Tibial nerve (tissue), 4 donors: Measurements from ENCODE around the gene ITPRID1.

Experiments
- CTCF ChIP-seq, 5 experiments: fragments of 200-600 bp in 3 of 5; fragments of 450-650 bp in 2 of 5; sonication (generic) in 3 of 5; IDR thresholded peaks; one replicate each; pipeline ENCODE4 v1.5.1; 2016 to 2019; ENCODE audit warnings: antibody characterized with exemption in 5 of 5, mild to moderate bottlenecking in 3 of 5, moderate library complexity in 2 of 5
- EP300 ChIP-seq, 2 donors: sonication (generic); formaldehyde crosslinking; IDR thresholded peaks; one replicate each; pipeline ENCODE4 v1.6.1; 2017; ENCODE audit warnings: antibody characterized with exemption in 2 of 2, mild to moderate bottlenecking in 1 of 2

DNA sequence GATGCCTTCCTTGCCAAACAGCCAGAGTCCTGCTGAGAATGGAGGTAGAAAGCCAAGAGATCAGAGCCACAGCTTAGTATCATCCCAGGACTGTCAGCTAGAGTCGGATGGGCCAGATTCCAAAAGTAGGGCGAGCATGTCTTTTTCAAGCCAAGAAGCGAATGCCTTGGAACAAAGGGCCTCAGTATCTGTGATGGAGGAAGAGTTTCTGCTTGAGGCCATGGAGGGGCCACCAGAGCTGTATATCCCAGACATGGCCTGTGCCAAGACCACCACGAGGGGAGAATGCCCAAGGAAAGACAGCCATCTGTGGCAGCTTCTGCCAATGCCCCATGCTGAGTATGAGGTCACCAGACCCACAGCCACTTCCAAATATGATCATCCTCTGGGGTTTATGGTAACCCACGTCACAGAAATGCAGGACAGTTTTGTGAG lies 128.8 kb downstream of the ITPRID1 start:
- TF ChIP-seq CTCF (IDR thresholded peaks at IDR 0.05): no peak
- no peak for TF ChIP-seq EP300 (IDR thresholded peaks at IDR 0.05)
